T-cell (primary cell): ENCODE data around the gene STAP2. TPM values are rescaled to one million over a fixed set of nuclear protein-coding genes. Genes with fewer than 3 reads are reported as not detected.

Experiments
- ATAC-seq, 4 experiments: fragments of 200-7000 bp in 3 of 4; fragments of 150-1000 bp in 1 of 4; cut with Tn5 transposase; replicated peaks in 1 of 4; 1 replicate in 3 of 4; 2 replicates in 1 of 4; pipeline ENCODE4 v1.10.0; 2021; ENCODE audit warnings: moderate library complexity in 3 of 4, mild to moderate bottlenecking in 2 of 4, moderate number of reproducible peaks in 1 of 4
- CTCF ChIA-PET, 2 donors: fragments of 300-600 bp; sonication (Branson Sonifier 250); formaldehyde crosslinking; loops; one replicate each; lab custom pipeline; 2022; ENCODE audit warnings: antibody characterized with exemption in 2 of 2; lab: Charles Lee
- POLR2A ChIA-PET, 2 donors: fragments of 300-600 bp; sonication (Branson Sonifier 250); formaldehyde crosslinking; loops; one replicate each; lab custom pipeline; 2022; ENCODE audit warnings: antibody characterized with exemption in 2 of 2; lab: Charles Lee
- DNase-seq, 35 experiments: peaks; one replicate each; pipeline versions ENCODE4 v3.0.0 to v3.0.0-alpha.2; 2013 to 2023
- H3K27ac ChIP-seq: one replicate; pipeline ENCODE4 v1.5.1; 2013; ENCODE audit warnings: low read length
- H3K27me3 ChIP-seq, 2 experiments: replicated peaks in 1 of 2; 1 replicate in 1 of 2; 2 replicates in 1 of 2; pipeline versions ENCODE4 v1.6.1 to v1.7.0; 2013; ENCODE audit warnings: low read length in 1 of 2, mixed read lengths in 1 of 2; ENCODE audit not compliant: control insufficient read depth in 2 of 2, insufficient read depth in 2 of 2; ENCODE audit errors: extremely low read depth in 1 of 2
- H3K36me3 ChIP-seq, 2 donors: 1 replicate in 1 of 2; 2 replicates in 1 of 2; pipeline versions ENCODE4 v1.6.1 to v1.7.0; 2013; ENCODE audit warnings: low read length in 1 of 2; ENCODE audit not compliant: control insufficient read depth in 2 of 2, insufficient read depth in 1 of 2; ENCODE audit errors: extremely low read depth in 1 of 2
- H3K4me1 ChIP-seq, 2 experiments: 1 replicate in 1 of 2; 2 replicates in 1 of 2; pipeline versions ENCODE4 v1.6.1 to v1.7.0; 2013; ENCODE audit warnings: low read length in 2 of 2, mixed read lengths in 1 of 2; ENCODE audit not compliant: insufficient read depth in 2 of 2, control insufficient read depth in 1 of 2; ENCODE audit errors: extremely low read depth in 1 of 2
- H3K4me3 ChIP-seq, 2 donors: 1 replicate in 1 of 2; 2 replicates in 1 of 2; pipeline versions ENCODE4 v1.5.1 to v1.7.0; 2013; ENCODE audit warnings: mild to moderate bottlenecking in 2 of 2, low read length in 1 of 2, moderate library complexity in 1 of 2; ENCODE audit not compliant: control insufficient read depth in 1 of 2; ENCODE audit errors: extremely low read depth in 1 of 2
- H3K9me3 ChIP-seq: 2 replicates; pipeline ENCODE4 v1.7.0; 2013
- H3K27ac Mint-ChIP-seq, 2 donors: one replicate each; pipeline ENCODE4 v1.8.0; 2020 to 2021; ENCODE audit warnings: mild to moderate bottlenecking in 2 of 2, mixed read lengths in 2 of 2
- H3K27me3 Mint-ChIP-seq, 2 donors: one replicate each; pipeline ENCODE4 v1.8.0; 2021 to 2022; ENCODE audit warnings: mixed read lengths in 2 of 2
- H3K36me3 Mint-ChIP-seq: one replicate; pipeline ENCODE4 v1.8.0; 2021; ENCODE audit warnings: mixed read lengths
- H3K4me1 Mint-ChIP-seq, 3 donors: one replicate each; pipeline ENCODE4 v1.8.0; 2020 to 2022; ENCODE audit warnings: mixed read lengths in 3 of 3, mild to moderate bottlenecking in 1 of 3
- H3K4me3 Mint-ChIP-seq, 3 donors: one replicate each; pipeline ENCODE4 v1.8.0; 2020 to 2022; ENCODE audit warnings: mild to moderate bottlenecking in 3 of 3, mixed read lengths in 3 of 3, moderate library complexity in 3 of 3
- H3K9me3 Mint-ChIP-seq, 3 donors: one replicate each; pipeline ENCODE4 v1.8.0; 2020 to 2022; ENCODE audit warnings: mixed read lengths in 3 of 3
- WGBS: methylation state at CpG from one replicate; pipeline ENCODE4 v1.1.5; 2013; ENCODE audit warnings: missing lambda C conversion rate; ENCODE audit not compliant: insufficient coverage; 5-methylcytosine and 5-hydroxymethylcytosine counted together
- total RNA-seq, 35 experiments: library from RNA in 6 of 35; stranded (reverse) in 6 of 35; fragments of 120-200 nt in 1 of 35; gene quantifications; one replicate each; pipeline versions ENCODE4 v1.2.1 to v1.2.4 and lab custom pipeline; 2013 to 2026

STAP2 gene
- total RNA-seq, 5 donors from 2014 or later (not counting 1 experiment from before 2014, with no cell fraction given), result 2.3 to 3.7 (median 2.9) TPM

DNA sequence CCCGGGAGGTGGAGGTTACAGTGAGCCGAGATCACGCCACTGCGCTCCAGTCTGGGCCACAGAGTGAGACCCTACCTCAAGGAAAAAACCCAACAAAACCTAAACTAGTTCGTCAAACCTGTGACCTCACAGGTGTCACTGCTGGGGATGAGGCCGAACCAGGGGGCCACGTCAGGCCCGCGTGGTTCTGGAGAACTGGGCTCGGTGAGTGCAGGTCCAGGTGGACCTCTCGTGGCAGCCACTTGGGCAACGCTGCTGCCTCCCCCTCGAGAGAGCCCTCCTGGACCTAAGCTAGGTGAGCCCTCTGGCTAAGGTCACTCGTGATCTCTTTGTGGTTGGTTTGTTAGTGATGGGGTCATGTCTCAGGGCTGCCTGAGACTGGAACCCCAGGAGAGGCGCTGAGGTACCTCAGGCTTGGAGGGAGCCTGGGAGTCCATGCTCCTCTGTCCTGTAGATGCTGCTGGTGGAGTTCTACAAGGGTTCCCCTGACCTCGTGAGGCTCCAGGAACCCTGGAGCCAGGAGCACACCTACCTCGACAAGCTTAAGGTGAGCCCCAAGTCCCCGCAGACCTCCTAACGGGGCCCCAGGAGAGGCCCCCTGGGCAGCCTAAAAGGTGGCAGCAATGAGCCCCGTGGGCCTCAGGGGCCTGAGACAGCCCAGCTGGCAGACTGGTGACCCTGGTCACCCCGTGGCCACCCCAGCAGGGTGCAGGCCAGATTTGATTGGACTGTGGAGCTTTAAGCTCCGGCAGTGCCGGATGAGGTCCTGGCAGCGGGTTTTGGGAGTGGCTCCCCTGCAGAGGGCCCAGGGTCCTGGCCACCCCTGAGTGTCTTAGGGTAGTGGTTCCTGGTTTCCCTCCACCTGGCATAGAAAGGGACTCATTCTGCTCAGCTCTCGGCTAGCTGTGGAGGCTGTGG is 20.3 kb upstream of the STAP2 start:
- DNase-seq, result no peak
- 96% methylated on average over 23 of the region's 25 CpGs for WGBS
- H3K36me3 Mint-ChIP-seq, result peaks cover 10% of the 10 kb centered on the region
- no peak for ATAC-seq
- Histone ChIP-seq H3K4me1 (no peaks in the 10 kb centered on the region), H3K9me3 (no peaks in the 10 kb centered on the region), H3K27me3 (no peaks in the 10 kb centered on the region), H3K4me3 (no peak overlapping the region), H3K27ac (no peak overlapping the region), H3K36me3 (peaks cover 15 to 44% of the 10 kb centered on the region in 2 donors)
- ChIA-PET CTCF (no interaction called here), POLR2A (no interaction called here)
- H3K27ac Mint-ChIP-seq, result no peak overlapping the region
- no peaks in the 10 kb centered on the region for H3K27me3 Mint-ChIP-seq
- H3K4me3 Mint-ChIP-seq, result no peak overlapping the region
- H3K4me1 Mint-ChIP-seq, result no peaks in the 10 kb centered on the region
- no peaks in the 10 kb centered on the region for H3K9me3 Mint-ChIP-seq

DNA sequence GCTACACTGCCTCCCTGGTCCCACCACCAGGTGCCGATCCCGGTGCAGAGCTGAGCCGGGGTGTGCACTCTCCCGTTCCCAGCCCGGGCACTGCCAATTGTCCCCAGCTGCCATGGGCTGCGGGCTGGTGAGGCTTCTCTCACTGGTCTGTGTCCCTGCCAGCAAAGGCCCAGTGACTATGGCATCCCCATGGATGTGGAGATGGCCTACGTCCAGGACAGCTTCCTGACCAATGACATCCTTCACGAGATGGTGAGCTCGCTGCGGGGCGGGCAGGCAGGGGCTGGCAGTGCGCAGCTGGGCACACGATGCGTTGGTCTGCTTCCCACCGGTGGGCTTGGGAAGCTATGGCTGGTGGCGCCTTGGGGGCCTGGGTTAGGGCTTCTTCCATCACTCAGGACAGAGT is 19.3 kb upstream of the STAP2 start:
- no peak overlapping the region for H3K27ac Mint-ChIP-seq
- no peak overlapping the region for H3K4me3 Mint-ChIP-seq
- peaks cover 0 to under 1% (median 0%) of the 10 kb centered on the region in 3 donors for H3K4me1 Mint-ChIP-seq
- no peak overlapping the region for H3K27ac ChIP-seq
- ATAC-seq (no peak), DNase-seq (no peak)
- peaks cover 10% of the 10 kb centered on the region for H3K36me3 Mint-ChIP-seq
- H3K27me3 ChIP-seq, result no peaks in the 10 kb centered on the region
- 95% methylated on average over 13 of the region's 16 CpGs for WGBS
- H3K4me3 ChIP-seq, result no peak overlapping the region
- H3K4me1 ChIP-seq, result no peaks in the 10 kb centered on the region
- POLR2A ChIA-PET, result no interaction called here
- CTCF ChIA-PET, result no interaction called here
- peaks cover 13 to 34% of the 10 kb centered on the region in 2 donors for H3K36me3 ChIP-seq
- H3K9me3 Mint-ChIP-seq, result no peaks in the 10 kb centered on the region
- H3K9me3 ChIP-seq, result no peaks in the 10 kb centered on the region
- no peaks in the 10 kb centered on the region for H3K27me3 Mint-ChIP-seq

DNA sequence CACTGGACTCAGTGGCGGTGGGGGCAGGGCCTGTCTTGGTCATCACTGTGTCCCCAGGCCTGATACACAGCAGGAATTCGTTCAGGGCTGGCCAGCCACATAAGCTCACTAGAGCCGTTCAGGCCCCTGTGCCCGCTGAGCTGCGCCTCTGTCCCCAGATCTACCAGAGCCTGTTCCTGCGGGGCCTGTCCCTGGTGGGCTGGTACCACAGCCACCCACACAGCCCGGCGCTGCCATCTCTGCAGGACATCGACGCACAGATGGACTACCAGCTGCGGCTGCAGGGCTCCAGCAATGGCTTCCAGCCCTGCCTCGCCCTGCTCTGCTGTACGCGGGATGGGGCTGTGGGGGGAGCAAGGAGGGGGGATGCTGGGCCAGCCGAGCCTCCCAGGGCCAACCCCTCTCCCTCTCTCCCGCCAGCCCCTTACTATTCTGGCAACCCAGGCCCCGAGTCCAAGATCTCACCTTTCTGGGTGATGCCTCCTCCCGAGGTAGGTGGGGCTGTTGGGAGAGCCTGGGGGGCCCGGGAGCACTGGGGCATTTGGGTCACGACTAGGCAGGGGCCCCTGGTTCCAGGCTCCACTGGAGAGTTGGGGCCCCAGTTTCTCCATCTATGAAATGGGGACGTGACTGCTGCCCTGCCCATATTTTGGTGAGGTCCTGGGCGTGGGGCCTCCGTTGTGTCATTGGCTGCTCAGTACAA is 18.6 kb upstream of the STAP2 start:
- Histone ChIP-seq H3K36me3 (peaks cover 13 to 27% of the 10 kb centered on the region in 2 donors), H3K4me3 (no peak overlapping the region), H3K9me3 (no peaks in the 10 kb centered on the region), H3K27ac (no peak overlapping the region), H3K27me3 (no peaks in the 10 kb centered on the region), H3K4me1 (no peaks in the 10 kb centered on the region)
- WGBS, result 89% methylated on average over 15 of the region's 23 CpGs
- DNase-seq, result no peak
- CTCF ChIA-PET, result no interaction called here
- Mint-ChIP-seq H3K4me3 (no peak overlapping the region), H3K27ac (no peak overlapping the region), H3K27me3 (no peaks in the 10 kb centered on the region), H3K36me3 (peaks cover 10% of the 10 kb centered on the region), H3K9me3 (no peaks in the 10 kb centered on the region), H3K4me1 (peaks cover 0 to 5% (median 2%) of the 10 kb centered on the region in 3 donors)
- ATAC-seq, result no peak
- POLR2A ChIA-PET, result no interaction called here

DNA sequence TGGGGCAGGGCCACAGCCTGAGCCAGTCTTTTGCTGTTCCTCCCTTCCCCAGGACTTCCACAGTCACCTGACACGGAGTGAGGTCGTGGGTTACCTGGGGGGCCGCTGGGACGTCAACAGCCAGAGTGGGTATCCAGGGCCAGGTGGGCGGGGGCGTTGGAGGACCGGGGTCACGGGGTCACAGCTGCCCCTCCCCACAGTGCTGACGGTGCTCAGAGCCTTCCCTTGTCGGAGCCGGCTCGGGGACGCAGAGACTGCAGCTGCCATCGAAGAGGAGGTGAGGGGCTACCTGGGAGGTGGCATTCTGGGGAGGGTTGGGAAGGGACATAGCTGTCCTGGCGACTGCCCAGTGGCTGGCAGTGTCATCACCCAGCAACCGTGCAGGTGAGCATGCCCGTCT is 16.3 kb upstream of the STAP2 start:
- 96% methylated on average over 4 of the region's 17 CpGs for WGBS
- Mint-ChIP-seq H3K4me1 (peaks cover 0 to 5% (median 2%) of the 10 kb centered on the region in 3 donors), H3K27ac (no peak overlapping the region), H3K36me3 (no peaks in the 10 kb centered on the region), H3K4me3 (no peak overlapping the region), H3K27me3 (no peaks in the 10 kb centered on the region), H3K9me3 (no peaks in the 10 kb centered on the region)
- Histone ChIP-seq H3K36me3 (peaks cover 3 to 14% of the 10 kb centered on the region in 2 donors), H3K4me1 (no peaks in the 10 kb centered on the region), H3K27ac (no peak overlapping the region), H3K27me3 (no peaks in the 10 kb centered on the region), H3K4me3 (no peak overlapping the region), H3K9me3 (no peaks in the 10 kb centered on the region)
- ChIA-PET POLR2A (interaction anchor here in 1 of 2 donors (0.6 kb wide), 1 partner anchor 60 kb away, joined by 3 read pairs; no protein-coding TSS in a partner anchor), CTCF (no interaction called here)
- no peak for ATAC-seq
- no peak for DNase-seq

DNA sequence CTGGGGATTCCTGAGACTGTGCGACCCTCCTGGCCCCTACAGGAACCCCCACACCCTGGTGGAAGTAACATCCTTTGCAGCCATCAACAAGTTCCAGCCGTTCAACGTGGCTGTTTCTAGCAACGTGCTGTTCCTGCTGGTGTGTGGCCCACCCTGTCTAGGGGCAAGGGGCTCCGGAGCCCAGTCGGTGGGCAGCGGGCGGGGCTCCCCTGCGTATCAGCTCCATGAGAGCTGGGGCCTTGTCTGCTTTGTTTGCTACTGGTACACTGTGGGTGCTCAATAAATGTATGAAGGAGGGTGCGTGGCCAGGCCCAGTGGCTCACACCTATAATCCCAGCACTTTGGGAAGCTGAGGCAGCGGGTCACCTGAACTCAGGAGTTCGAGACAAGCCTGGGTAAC is 15.7 kb upstream of the STAP2 start:
- POLR2A ChIA-PET, result no interaction called here
- H3K9me3 Mint-ChIP-seq, result no peaks in the 10 kb centered on the region
- WGBS, result 86% methylated on average over 4 of the region's 12 CpGs

DNA sequence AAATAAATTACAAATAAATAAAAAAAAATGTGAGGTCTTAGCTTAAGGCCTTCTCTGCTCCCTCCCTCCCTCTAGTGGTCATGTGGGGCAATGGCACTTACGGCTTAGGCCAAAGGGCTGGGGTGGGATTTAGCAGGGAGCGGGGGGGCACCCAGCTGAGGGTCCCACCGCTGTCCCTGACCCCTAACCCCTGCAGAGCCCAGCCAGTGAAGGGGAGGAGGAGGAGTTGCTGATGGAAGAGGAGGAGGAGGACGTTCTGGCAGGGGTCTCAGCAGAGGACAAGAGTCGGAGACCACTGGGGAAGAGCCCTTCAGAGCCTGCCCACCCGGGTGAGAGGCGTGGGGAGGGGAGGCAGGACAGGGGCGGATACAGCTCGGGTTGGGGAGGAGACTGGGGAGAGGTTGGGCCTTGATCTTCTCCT is 14.1 kb upstream of the STAP2 start:
- H3K36me3 Mint-ChIP-seq, result no peaks in the 10 kb centered on the region
- H3K9me3 ChIP-seq, result no peaks in the 10 kb centered on the region
- H3K27ac ChIP-seq, result no peak overlapping the region
- CTCF ChIA-PET, result interaction anchor here (0.6 to 2.4 kb wide), 12 partner anchors 9 to 119 kb away, joined by 3 to 39 read pairs (median 4); partner anchors contain the start of genes CHAF1A (in 1 of the 2) and MPND (in 1 of the 2)
- POLR2A ChIA-PET, result interaction anchor here in 1 of 2 donors (1.0 kb wide), 1 partner anchor 10 kb away, joined by 3 read pairs; no protein-coding TSS in a partner anchor
- H3K27me3 ChIP-seq, result no peaks in the 10 kb centered on the region
- DNase-seq (peak in 31 of 35 experiments; percentile 26 to 83 (median 52)), ATAC-seq (peak; percentile 63 to 81 (median 76))
- H3K4me1 Mint-ChIP-seq, result peaks cover 0 to 5% (median 2%) of the 10 kb centered on the region in 3 donors
- H3K36me3 ChIP-seq, result peaks cover 0 to 3% of the 10 kb centered on the region in 2 donors
- H3K9me3 Mint-ChIP-seq, result no peaks in the 10 kb centered on the region
- H3K27me3 Mint-ChIP-seq, result no peaks in the 10 kb centered on the region
- no peak overlapping the region for H3K27ac Mint-ChIP-seq
- no peak overlapping the region for H3K4me3 ChIP-seq
- H3K4me1 ChIP-seq, result no peaks in the 10 kb centered on the region
- 56% methylated on average over 6 of the region's 9 CpGs for WGBS
- no peak overlapping the region for H3K4me3 Mint-ChIP-seq

More for the DNA sequence above, 15.7 kb upstream of the STAP2 start:
- no peak overlapping the region for H3K4me3 Mint-ChIP-seq
- no peaks in the 10 kb centered on the region for H3K9me3 ChIP-seq
- H3K4me1 Mint-ChIP-seq, result peaks cover 0 to 5% (median 2%) of the 10 kb centered on the region in 3 donors
- H3K4me3 ChIP-seq, result no peak overlapping the region
- ATAC-seq (no peak), DNase-seq (no peak)
- H3K4me1 ChIP-seq, result no peaks in the 10 kb centered on the region
- H3K36me3 ChIP-seq, result peaks cover 0 to 8% of the 10 kb centered on the region in 2 donors
- no peaks in the 10 kb centered on the region for H3K27me3 ChIP-seq
- H3K27ac ChIP-seq, result no peak overlapping the region
- CTCF ChIA-PET, result no interaction called here
- H3K27me3 Mint-ChIP-seq, result no peaks in the 10 kb centered on the region
- H3K36me3 Mint-ChIP-seq, result no peaks in the 10 kb centered on the region
- no peak overlapping the region for H3K27ac Mint-ChIP-seq
